GM11168 (cell line): ENCODE measurements around the gene FGF8.

ENCODE experiments used
- in situ Hi-C: fragments of 300-500 bp; cut with MboI; formaldehyde crosslinking; loops from one replicate; pipeline ENCODE4 v1.12.0; 2022; ENCODE audit warnings: low sequenced_read_pairs; ENCODE audit not compliant: unreplicated experiment

The FGF8 gene

DNA sequence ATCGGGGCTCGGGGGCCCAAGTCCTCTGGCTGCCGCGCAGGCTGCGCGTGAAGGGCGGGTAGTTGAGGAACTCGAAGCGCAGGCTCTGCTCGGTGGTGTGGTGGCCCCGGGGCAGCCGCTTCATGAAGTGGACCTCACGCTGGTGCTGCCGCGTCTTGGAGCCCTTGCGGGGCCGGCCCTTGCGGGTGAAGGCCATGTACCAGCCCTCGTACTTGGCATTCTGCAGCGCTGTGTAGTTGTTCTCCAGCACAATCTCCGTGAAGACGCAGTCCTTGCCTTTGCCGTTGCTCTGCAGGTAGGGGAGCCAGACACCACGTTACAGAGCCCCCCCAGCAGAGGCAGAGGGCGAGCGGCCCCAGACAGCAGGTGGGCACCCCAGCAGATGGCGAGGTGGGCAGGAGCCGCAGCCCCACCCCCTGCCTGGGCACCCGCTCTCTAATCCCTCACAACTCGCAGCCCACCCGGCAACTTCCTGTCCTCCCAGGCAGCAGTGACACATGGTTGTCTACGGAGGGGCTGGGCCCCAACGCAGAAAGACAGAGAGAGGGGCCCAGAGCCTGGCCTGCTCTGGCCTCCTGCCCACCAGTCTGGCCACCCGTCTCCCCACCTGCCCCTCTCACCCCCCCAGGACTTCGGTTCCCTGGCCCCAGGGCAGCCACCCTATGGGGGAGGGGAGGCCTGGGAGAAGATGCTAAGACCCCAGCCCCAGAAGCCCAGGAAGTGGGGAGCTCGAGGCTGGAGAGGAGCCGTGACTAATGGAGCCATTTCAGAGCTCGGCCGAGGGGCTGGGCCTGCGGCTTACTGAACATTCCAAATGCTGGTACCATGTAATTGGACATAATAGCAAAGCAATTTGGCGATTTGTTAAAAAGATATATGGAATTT is 5.3 kb downstream of the FGF8 start:
- in situ Hi-C loops, result no loop called here

DNA sequence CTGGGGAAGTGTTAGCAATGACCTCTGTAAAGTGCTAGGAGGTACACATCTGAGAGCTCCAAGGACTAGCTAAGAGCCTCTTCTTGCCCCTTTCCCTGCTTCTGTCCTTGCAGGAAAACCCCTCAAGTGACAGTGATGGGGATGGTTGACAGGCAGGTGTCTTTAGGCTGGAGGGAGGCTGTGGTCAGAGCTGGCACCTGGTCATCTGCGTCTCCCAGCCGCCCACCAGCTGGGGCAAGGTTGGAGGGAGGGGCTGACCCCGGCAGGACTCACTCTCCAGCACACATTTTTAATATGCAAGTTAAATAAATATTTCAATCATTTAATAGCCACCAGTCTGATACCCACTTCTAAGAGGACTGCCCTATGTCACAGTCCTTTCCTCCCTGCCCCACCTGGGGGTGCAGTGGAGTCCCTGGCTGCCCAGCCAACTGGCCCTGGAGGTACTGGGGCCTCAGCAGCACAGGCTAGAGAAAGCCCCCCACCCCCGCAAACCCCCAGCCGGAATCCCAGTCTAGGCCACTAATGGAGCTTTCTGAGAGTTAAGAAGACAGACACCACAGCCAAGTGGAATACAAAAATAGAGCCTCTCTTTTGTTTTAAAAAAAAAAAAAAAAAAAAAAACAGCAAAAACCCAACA is 6.3 kb downstream of the FGF8 start:
- in situ Hi-C loops, result no loop called here

DNA sequence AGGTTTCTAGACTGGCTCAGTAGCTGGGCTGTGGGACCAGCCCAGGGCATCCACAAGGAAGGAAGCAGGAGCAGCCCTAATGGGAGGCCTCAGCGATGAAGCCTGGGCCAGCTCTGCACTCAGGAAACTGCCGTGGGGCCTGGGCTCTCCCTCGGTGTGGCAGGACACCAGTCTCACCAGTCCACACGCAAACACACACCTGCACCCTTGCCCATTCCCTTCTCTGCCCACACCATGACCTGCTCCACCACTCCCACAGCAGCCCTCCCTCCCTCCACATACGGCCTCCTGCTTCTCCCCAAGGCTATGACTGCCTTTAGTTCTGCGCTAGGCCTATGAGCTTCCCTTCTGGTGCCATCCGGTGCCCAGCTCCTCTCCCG is 7.1 kb downstream of the FGF8 start:
- in situ Hi-C loops, result no loop called here

DNA sequence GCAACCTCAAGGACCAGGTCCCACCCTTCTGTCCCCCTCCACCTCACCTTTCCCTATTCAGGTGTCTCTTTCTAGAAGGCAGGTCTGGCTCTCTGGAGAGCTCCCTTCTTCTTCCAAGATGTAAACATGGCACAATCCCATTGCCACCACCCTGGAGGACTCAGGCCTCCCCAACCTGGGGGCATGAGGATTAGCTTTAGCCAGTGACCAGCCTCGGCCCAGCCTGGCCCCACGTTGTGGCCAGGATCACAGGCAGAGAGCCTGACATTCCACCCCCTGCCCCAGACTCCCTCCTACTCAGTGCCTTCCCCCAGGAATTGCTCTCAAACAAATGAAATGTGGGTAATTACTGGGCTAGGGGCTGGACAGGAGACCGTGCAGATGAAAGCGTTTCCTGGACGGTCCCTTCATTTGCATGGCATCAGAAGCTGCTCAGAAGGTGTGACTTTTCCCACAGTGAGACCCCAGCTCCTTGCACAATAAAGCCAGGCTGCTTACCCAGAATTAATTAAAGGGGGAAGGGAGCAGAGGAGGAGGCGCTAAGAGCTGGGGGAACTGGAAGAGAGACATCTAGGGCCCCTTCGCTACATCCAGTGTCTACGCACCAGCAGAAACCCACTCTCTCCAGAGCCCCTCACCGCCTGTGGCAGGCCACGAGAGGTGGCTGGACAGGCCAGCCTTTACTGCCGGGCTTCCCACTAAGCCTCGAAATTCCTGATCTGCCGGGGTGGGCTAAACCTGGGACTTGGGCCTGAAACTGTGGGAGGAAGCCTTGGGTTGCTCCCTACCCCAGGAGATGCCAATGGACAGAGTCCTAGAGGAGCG is 7.7 kb downstream of the FGF8 start:
- in situ Hi-C loops, result no loop called here

DNA sequence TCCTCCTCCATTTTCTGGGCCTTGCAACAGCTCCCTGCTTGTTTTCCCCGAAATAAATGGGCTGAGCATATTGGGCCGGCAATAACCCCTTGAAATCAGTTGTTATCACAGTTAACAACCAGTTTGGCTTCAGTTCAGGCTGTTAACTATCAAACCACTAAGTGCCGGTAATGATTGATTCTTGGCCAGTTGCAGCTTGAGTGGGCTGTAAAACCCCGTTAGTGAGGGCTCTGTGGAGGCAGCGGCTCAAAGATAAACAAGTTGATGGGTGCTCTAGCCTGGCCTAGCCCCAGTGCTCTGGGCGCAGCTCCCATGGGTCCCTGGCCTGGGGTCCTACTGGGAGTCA is 8.3 kb downstream of the FGF8 start:
- in situ Hi-C loops, result no loop called here

DNA sequence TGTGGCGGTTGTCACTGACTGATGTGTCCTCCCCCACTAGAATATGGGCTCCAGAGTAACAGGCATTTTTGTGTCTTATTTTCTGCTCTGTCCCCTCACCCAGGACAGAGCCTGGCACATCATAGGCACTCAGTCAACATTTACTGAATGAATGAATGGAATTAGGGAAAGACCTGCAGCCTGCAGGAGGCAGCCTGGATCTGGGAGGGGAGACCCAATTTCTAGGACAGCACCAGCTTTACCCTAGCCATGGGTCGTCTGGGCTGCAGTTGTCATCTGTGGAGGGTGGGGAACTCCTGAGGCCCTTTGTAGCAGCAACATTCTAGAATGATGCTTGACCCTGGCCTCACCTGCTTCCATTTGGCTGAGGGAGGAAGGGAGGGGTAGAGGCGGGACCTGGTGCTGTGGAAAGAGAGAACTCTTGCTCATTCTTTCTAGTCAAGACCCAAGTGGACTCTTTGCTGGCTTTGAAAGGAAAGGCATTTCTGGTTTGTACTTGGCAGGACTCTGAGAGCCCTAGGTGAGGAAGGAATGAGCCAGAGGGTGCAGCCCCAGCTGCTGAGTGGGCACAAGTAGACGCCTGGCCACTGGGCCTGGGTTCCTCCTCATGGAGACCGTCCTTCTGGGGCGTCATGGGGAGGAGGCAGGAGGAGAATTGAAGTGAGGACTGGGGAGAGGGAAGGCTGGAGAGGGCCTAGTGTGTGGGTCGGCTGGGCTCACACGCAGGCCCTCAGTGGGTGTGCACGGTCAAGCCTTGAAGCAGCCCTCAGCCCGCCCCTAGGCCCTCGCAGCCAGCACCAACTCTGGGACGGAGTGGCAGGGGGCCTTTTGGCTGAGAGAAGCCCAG is 8.9 kb downstream of the FGF8 start:
- in situ Hi-C loops, result no loop called here

DNA sequence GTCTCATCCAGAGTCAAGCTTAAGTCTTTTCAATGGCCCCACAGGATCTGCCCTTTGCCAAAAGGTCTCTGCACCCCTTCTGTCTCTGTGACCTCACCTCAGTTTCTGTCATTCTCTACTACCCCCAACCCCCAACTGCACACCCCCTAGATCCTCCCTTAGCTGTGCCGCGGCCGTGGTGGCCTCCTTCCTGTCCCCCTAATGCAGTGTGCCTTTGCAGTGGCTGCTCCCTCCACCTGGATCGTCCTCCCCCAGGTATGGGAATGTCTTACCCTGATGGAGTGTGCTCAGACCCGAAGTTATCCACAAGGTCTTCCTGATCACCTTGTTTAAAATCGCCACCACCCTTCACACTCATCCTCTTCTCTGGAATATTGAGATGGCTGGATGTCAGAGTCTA is 9.6 kb downstream of the FGF8 start:
- in situ Hi-C loops, result no loop called here

DNA sequence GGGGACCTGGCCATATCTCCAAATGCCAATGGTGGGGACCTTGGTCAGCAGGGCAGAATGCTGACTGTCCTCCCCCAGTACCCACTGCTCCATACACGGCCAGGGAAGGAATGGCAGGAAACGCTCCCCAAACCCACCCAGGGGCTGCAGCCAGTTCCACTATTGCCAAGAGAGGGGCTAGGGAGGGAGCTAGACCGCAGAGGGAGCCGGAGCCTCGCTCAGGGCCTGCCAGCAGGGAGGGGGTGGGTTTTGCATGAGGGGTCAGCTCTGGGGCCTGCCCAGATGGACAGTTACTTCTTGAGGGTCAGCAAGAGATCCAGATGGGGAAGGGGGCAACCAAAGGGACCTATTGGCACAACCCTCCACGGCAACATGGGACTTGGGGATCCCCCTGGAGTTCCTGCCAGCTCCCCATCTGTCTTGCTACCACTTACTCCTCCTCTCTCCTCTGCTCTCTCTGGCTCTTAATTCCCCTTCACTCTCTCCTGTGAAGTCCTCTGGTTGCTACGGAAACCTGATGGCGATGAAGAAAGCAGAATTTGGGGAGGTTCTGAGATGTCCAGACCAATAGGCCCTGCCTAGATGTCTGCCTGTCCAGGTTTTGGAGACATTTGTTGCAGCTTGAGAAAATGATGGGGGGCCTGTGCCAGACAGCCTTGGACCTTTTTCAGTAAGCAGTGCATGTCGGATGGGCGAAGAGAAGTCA is 12.6 kb downstream of the FGF8 start:
- in situ Hi-C loops, result no loop called here

DNA sequence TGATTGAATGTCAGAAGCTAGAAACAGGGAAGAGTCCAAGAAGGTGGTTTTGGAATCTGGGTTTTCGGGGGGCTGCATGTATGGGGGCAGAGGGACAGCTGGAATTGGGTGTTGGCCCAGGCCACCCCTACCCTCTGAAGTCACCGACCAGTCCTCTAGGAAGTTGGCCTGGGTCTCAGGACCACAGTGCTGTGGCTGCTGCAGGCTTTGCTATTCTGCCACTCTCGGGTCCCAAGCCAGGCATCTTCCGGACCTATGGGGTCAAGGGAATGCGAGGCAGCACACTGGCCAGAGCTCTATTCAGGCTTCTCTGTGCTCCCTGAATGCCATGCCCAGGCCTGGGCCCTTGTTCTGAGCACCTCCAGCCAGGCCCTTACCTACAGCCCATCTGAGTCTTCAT is 13.2 kb downstream of the FGF8 start:
- in situ Hi-C loops, result no loop called here

DNA sequence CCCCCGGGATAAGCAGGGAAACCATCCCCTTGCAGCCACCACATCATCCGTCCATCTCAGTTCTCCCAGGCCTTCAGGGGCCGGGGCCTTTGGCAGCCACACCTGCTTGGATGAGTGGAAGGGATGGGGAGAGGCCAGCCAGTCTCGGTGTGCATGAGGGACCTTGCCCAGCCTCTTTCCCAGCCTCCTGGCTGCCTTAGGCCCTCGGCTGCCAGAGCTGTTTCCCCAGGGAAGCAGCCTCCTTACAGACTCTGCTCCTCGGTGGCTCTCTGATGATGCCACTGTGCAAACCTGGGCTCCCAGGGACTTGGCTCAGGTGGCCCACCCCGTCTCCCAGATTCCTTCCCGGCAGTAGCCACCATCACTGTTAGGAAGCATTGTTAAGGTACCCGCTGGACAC is 14.7 kb downstream of the FGF8 start:
- in situ Hi-C loops, result no loop called here

DNA sequence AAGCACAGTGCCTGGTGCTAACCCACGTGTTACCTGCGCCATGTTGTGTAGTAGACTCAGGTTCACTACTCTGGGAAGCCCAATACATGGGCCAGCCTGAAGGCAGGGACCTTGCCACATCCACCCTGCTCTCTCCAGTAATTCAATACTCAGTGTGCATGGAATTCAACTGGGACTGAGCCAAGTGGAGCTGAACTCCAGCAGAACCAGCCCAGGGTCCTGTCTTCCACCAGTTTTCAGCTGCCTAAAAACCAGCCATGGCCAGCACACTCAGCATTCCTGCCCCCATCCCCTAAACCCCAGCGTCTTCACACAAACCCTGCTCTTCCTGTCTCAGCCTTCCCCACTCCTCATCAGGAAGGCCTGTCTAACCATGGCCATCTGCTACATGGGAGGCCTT is 15.4 kb downstream of the FGF8 start:
- in situ Hi-C loops, result no loop called here

DNA sequence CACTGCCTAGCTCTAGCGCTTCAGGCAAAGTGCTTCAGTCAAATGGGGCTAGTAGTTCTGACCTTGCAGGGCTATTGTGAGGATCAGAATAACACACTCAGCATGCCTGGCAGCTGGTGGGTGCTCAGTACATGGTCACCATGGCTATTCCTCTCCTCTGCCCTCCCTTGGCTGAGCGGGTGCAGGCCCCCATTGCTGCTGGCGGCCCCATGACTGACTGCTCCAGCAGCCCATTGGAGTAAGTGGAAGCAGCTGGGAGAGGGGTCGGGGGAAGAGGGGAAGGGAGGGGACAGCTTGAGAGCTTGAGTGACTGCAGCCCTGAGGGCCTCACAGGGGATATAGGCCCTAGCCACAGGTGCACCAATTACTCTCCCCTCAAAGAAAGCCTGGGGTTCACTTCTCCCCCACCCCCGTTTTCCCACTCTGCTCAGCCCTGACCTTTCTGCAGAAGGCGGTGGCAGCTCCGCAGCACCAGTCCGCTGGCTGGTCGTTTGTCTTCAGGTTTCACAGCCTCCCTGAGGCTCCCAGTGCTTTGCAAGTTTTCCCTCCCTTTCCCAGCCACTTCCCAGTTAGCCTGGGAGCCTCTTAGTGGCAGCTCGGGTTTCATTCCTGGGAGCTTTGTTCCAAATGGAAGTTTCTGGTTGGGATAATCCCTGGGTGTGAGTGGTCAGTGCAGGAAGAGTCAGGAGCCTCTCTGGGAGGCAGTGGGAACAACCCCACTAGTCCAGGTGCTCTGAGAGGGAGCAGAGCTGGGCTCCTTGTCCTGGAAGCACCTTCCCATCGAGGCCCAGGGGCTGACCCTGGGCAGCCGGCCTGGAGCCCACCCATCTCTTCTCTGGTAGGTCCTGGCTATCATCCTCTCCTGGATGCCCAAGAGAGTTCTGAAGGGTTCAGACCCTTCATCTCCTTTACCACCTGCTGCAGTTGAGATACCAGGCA is 16.3 kb downstream of the FGF8 start:
- in situ Hi-C loops, result no loop called here

DNA sequence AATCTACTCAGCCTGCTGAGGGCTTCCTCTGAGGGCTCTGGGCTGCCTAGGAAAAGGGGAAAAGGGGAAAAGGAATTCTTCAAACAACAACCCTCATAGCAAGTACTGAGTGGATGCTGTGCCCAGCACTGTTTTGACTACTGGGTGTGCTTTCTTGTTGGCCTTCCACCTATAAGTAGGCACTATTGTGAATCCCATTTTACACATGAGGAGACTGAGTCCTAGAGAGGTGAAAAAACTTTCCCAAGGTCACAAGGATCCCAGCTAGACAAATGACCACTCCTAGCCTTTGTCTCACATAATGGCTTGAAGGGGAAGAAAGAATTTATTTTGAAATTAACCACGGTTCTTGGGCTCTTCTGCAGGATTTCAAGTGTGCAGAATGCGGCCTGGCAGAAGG is 17.1 kb downstream of the FGF8 start:
- in situ Hi-C loops, result no loop called here

DNA sequence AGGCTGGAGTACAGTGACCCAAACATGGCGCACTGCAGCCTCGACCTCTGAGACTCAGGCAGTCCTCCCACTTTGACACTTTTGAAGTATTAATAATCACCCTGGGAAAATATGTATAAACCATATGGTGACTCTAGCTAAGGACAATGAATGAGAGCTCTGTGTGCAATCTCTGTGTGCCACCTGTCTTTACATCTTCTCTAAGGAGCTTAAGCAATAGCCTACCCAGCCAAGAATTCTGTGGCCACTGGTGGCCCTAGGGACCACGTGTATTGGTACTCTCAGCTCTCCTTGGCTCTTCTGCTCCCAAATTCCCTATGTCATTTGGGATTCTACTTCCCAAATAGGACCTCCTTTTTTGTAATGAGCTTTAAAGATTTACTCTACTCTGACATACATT is 23.7 kb downstream of the FGF8 start:
- in situ Hi-C loops, result no loop called here

DNA sequence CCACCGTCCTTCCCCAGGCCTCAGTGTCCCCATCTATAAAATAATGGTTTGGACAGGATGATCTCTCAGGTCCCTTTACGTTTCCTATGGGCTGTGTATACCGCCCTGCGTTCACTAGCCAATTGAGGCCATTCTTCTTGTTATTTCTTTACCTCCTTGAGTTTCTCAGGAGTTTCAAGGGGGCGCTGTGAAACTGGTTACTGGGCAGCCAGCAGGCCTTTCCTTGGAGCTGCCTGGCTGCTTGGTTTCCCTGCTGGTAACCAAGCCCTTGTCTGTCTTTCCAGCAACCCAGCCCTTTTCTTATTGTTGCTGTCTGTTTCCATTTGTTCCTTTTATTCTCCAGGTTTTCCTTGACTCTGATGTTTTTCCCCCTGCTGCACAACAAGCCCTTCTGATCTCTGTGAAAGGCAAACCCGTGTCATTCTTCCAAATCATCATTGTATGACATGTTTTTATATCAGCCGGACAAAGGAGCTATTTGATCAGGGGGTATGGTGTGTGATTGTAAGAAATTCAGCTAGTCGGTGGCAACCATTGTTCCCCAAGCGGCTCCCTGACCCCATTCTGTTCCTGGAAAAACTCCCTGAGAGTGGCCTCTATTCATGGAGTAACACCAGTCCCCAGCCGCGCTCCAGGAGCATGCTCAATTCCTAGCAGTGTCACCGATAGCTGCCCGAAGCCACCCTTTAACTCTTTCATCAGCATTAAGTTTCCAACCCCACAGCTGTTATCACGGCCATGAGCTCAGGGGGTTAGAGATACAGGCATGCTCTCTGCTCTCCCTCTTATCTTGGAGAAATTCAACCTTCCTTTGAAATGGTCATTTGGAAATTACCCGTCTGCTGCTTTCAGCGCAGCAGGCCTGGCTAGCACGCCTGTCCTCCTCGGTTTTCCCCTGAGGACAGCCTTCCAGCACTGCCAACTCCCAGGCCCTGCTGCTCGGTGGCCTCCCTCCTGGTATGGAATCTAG is 26.6 kb downstream of the FGF8 start:
- in situ Hi-C loops, result no loop called here

DNA sequence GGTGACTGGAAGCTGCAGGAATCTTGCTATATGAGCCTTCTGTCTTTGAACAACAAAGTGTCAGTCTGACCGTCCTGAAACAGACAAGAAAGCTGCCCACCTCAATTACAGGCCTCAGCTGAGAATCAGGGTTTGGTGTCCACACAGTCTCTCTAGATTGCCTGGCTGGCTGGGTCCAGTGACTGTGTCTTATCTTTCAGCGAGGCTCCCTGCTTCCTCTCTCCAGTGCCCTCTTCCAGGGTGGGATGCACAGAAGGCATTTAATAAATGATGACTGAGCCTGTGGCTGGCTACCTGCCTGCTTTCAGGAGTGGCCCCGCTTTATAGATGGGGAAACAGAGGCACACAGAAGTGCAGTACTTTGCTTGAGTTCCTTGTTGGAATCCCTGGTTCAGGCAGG is 27.4 kb downstream of the FGF8 start:
- in situ Hi-C loops, result no loop called here

DNA sequence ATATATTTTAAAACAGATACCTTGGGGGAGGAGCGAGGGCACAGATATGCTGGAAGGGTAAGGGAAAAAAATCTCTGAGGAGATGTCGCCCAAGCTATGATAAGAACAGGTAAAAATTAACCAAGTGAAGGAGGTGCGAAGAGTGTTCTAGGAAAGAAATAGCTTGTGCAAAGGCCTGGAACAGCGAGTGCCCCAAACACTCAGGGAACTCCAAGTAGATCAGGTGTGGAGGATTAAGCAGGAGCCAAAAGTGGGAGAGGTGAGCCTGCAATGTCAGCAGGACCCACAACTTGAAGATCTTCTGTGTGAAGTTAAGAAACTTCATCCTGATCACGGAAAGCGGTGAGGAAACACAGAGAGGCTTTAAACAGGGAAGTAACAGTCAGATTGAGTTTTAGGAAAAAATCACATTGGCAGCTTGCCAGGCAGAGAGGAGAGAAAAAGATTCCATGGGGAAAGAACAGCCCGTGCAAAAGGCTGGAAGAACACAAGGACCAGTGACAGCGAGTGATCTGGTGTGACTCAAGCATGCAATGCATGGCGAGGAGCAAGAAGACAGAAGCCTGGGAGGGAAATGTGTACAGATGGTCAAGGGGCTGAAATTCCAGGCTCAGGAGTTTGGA is 30.7 kb downstream of the FGF8 start:
- in situ Hi-C loops, result no loop called here
